Fibroblast of lung (primary cell): ENCODE results near the gene ARPC2. TPM values are rescaled to one million over a fixed set of nuclear protein-coding genes. Genes with fewer than 3 reads are reported as not detected.

ENCODE experiments used
- DNase-seq, 2 donors: peaks; one replicate each; pipeline versions ENCODE4 v3.0.0 to v3.0.0-alpha.2; 2010; ENCODE audit warnings: low read depth in 2 of 2
- H2AFZ ChIP-seq: 2 replicates; pipeline ENCODE4 v1.5.1; 2012; ENCODE audit warnings: low read length, control low read depth, inconsistent platforms
- H3K27ac ChIP-seq: 2 replicates; pipeline ENCODE4 v1.5.1; 2011; ENCODE audit warnings: low read length, control low read depth; ENCODE audit not compliant: insufficient read depth
- H3K27me3 ChIP-seq: 2 replicates; pipeline ENCODE4 v1.5.1; 2011; ENCODE audit warnings: mild to moderate bottlenecking, low read length; ENCODE audit not compliant: control insufficient read depth, insufficient read depth
- H3K36me3 ChIP-seq: 2 replicates; pipeline ENCODE4 v1.5.1; 2011; ENCODE audit warnings: low read length; ENCODE audit not compliant: control insufficient read depth, insufficient read depth
- H3K4me1 ChIP-seq: 2 replicates; pipeline ENCODE4 v1.5.1; 2011; ENCODE audit warnings: low read length; ENCODE audit not compliant: control insufficient read depth, insufficient read depth; ENCODE audit errors: extremely low read depth
- H3K4me2 ChIP-seq: 2 replicates; pipeline ENCODE4 v1.5.1; 2011; ENCODE audit warnings: low read length, control low read depth; ENCODE audit not compliant: insufficient read depth; ENCODE audit errors: extremely low read depth
- H3K4me3 ChIP-seq, 4 experiments: fragments of 200-600 bp in 1 of 4; sonication (generic) in 1 of 4; replicated peaks in 1 of 4; 2 replicates each; pipeline ENCODE4 v1.5.1; 2011 to 2016; ENCODE audit warnings: low read length in 4 of 4, low read depth in 3 of 4, mild to moderate bottlenecking in 3 of 4, control low read depth in 2 of 4, inconsistent platforms in 1 of 4, mixed read lengths in 1 of 4; ENCODE audit not compliant: insufficient read depth in 1 of 4; ENCODE audit errors: control extremely low read depth in 1 of 4
- H3K79me2 ChIP-seq: 2 replicates; pipeline ENCODE4 v1.5.1; 2012; ENCODE audit warnings: mild to moderate bottlenecking, low read length, inconsistent platforms; ENCODE audit not compliant: control insufficient read depth, insufficient read depth
- H3K9ac ChIP-seq: 2 replicates; pipeline ENCODE4 v1.5.1; 2011; ENCODE audit warnings: mild to moderate bottlenecking, low read length, control low read depth; ENCODE audit not compliant: insufficient read depth
- H3K9me3 ChIP-seq: 2 replicates; pipeline ENCODE4 v1.5.1; 2012; ENCODE audit warnings: low read depth, low read length; ENCODE audit not compliant: control insufficient read depth, insufficient read depth
- H4K20me1 ChIP-seq: 2 replicates; pipeline ENCODE4 v1.5.1; 2011; ENCODE audit warnings: low read length; ENCODE audit not compliant: control insufficient read depth, insufficient read depth; ENCODE audit errors: extremely low read depth
- EZH2 ChIP-seq: IDR thresholded peaks from 2 replicates; pipeline ENCODE4 v1.5.1; 2012; ENCODE audit warnings: low read length, control low read depth, mild to moderate bottlenecking; ENCODE audit errors: missing control alignments
- polyA plus RNA-seq, 2 donors: library from polyadenylated mRNA; depleted of rRNA in 1 of 2; stranded (reverse) in 1 of 2; unstranded in 1 of 2; fragments of >200 nt; gene quantifications; 2 replicates each; pipeline ENCODE4 v1.2.1, GENCODE V29; 2011 to 2012; ENCODE audit warnings: missing spikeins in 1 of 2
- total RNA-seq: library from RNA; depleted of rRNA; stranded (reverse); fragments of >200 nt; gene quantifications from 2 replicates; pipeline ENCODE4 v1.2.1, GENCODE V29; 2014
- TF ChIP-seq, protein P1 (sequence below), 2 donors: IDR thresholded peaks in 1 of 2; conservative IDR thresholded peaks in 1 of 2; 1 replicate in 1 of 2; 2 replicates in 1 of 2; pipeline ENCODE4 v1.5.1; 2011 to 2012; ENCODE audit warnings: low read length in 2 of 2, control low read depth in 1 of 2, inconsistent platforms in 1 of 2, low read depth in 1 of 2, mild to moderate bottlenecking in 1 of 2

ARPC2 gene
- total and polyA plus RNA-seq, 2 donors (not counting 1 experiment from before 2014, with no cell fraction given): 199 to 893 TPM

GRCh38 chr2:218260166-218260565 is 43.2 kb downstream of the ARPC2 start:
- Histone ChIP-seq H3K36me3 (peaks cover 9% of the 10 kb centered on the region), H3K4me1 (peaks cover 8% of the 10 kb centered on the region), H2AFZ (no peak overlapping the region), H3K9me3 (no peaks in the 10 kb centered on the region), H3K79me2 (no peaks in the 10 kb centered on the region), H4K20me1 (no peaks in the 10 kb centered on the region), H3K27ac (no peak overlapping the region), H3K4me3 (no peak overlapping the region), H3K4me2 (no peak overlapping the region), H3K9ac (no peak overlapping the region), H3K27me3 (no peaks in the 10 kb centered on the region)
- no peak for TF ChIP-seq EZH2
- TF ChIP-seq, protein P1, sequence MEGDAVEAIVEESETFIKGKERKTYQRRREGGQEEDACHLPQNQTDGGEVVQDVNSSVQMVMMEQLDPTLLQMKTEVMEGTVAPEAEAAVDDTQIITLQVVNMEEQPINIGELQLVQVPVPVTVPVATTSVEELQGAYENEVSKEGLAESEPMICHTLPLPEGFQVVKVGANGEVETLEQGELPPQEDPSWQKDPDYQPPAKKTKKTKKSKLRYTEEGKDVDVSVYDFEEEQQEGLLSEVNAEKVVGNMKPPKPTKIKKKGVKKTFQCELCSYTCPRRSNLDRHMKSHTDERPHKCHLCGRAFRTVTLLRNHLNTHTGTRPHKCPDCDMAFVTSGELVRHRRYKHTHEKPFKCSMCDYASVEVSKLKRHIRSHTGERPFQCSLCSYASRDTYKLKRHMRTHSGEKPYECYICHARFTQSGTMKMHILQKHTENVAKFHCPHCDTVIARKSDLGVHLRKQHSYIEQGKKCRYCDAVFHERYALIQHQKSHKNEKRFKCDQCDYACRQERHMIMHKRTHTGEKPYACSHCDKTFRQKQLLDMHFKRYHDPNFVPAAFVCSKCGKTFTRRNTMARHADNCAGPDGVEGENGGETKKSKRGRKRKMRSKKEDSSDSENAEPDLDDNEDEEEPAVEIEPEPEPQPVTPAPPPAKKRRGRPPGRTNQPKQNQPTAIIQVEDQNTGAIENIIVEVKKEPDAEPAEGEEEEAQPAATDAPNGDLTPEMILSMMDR (conservative IDR thresholded peaks at IDR 0.05 in 1 of 2, IDR thresholded peaks at IDR 0.05 in 1 of 2; ENCODE audit: low read depth in 1 of 2, low read length in 2 of 2): no peak
- no peak for DNase-seq

DNA sequence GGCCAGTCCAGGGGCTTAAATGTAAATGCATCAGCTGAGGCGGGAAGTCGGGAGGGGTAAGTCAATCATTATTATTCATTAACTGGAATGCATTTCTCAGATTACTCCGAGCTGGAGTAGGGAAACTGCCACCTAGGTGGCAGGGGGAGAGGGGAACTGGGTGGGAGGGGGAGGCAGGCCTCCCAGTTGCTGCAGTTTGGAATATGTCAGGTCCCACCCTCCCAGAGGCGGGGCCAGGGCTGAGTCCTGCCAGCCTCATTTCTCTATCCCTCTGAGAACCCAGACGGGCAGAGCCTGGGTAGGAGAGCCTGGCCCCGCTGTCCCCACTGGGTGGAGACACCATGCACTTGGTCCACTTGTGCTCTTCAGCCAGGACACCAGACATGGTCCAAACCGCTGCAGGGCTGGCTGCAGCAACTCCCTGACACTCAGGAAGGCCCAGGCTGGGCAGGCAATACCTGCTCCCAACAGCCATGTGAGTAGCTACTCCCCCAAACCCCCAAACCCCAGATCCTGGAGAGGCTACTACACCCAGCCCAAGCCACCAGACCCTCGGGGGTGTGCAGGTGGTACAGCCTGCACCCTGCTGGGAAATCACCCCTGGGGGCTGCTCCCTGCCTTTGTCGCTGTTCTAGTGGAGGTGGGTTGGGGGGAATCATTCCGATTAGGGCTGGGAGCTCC is 43.9 kb downstream of the ARPC2 start, which contains the start of gene GPBAR1:
Gene GPBAR1, plus strand, starts transcription at position 274 of the 681 bp plus-strand sequence. CDS start 1,710 bp downstream, outside the sequence.
- Histone ChIP-seq H3K4me3 (no peak within 1 kb of the TSS), H3K4me2 (no peak within 1 kb of the TSS), H4K20me1 (no peaks in the 10 kb centered on the region), H3K79me2 (no peaks in the 10 kb centered on the region), H3K27ac (no peak within 1 kb of the TSS), H2AFZ (no peak within 1 kb of the TSS), H3K27me3 (no peaks in the 10 kb centered on the region), H3K36me3 (peaks cover 10% of the 10 kb centered on the region), H3K9ac (no peak within 1 kb of the TSS), H3K4me1 (peaks cover 8% of the 10 kb centered on the region), H3K9me3 (no peaks in the 10 kb centered on the region)
- TF ChIP-seq EZH2: no peak
- TF ChIP-seq, protein P1 (conservative IDR thresholded peaks at IDR 0.05 in 1 of 2, IDR thresholded peaks at IDR 0.05 in 1 of 2; ENCODE audit: low read depth in 1 of 2, low read length in 2 of 2): no peak
- no peak for DNase-seq

DNA sequence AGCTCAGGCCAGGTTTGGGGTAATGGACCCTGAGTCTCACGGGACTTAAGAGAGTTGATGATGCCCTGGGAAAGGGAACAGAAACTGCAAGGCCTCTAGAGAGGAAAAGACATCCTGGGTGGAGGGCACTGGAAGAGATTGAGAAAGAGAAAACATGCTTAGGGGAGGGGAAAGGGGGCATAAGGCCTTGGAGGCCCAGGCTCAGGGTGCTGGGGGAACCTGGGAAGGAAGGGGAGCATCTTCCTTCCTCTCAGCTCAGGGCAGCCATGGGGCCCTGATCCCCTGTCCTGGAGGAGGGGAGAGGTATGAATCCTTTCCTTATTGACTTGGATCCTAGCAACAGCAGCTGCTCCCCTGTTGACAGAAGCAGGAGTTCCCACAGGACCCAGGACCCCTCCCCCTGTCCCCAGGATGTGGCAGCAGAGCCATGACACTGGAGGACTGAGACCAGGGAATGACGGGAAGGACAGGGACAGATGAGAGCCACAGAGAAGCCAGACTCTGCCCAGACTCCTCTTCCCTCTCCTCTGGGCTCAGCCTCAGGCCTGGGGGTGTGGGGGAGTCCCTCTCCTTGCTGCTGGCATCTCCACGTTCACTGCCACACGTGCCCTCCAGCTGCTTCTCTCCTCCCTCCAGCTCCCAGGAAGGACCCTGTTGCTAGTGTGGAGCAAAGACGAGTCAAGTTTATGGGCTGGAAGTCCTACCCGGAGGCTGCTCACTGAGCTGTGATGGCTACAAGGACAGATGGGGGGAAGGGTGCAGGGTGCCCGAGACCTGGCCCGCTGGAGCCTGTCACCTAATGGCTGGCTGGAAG is 44.6 kb downstream of the ARPC2 start:
- peaks cover 11% of the 10 kb centered on the region for H3K36me3 ChIP-seq

More for the DNA sequence above, 44.6 kb downstream of the ARPC2 start:
- no peaks in the 10 kb centered on the region for H3K79me2 ChIP-seq
- H3K4me2 ChIP-seq: no peak overlapping the region
- no peaks in the 10 kb centered on the region for H3K9me3 ChIP-seq
- H3K27me3 ChIP-seq: no peaks in the 10 kb centered on the region
- DNase-seq: no peak
- no peaks in the 10 kb centered on the region for H4K20me1 ChIP-seq
- peaks cover 8% of the 10 kb centered on the region for H3K4me1 ChIP-seq
- TF ChIP-seq, protein P1 (conservative IDR thresholded peaks at IDR 0.05 in 1 of 2, IDR thresholded peaks at IDR 0.05 in 1 of 2; ENCODE audit: low read depth in 1 of 2, low read length in 2 of 2): no peak
- no peak for TF ChIP-seq EZH2
- no peak overlapping the region for H3K9ac ChIP-seq
- no peak overlapping the region for H3K27ac ChIP-seq
- H3K4me3 ChIP-seq: no peak overlapping the region
- no peak overlapping the region for H2AFZ ChIP-seq
